GM12874 (cell line): ENCODE data around the gene NFKB2.
A peak's percentile ranks its signal among the peaks of the same experiment; 100 is the strongest.

Experiments
- CTCF ChIP-seq: IDR thresholded peaks from 2 replicates; pipeline ENCODE4 v1.5.1; 2011; ENCODE audit warnings: low read depth, mild to moderate bottlenecking, control low read depth, low read length, moderate library complexity; ENCODE audit not compliant: insufficient read depth

Gene NFKB2

GRCh38 chr10:102384606-102385429 is 10.7 kb upstream of the NFKB2 start:
- TF ChIP-seq CTCF = no peak

DNA sequence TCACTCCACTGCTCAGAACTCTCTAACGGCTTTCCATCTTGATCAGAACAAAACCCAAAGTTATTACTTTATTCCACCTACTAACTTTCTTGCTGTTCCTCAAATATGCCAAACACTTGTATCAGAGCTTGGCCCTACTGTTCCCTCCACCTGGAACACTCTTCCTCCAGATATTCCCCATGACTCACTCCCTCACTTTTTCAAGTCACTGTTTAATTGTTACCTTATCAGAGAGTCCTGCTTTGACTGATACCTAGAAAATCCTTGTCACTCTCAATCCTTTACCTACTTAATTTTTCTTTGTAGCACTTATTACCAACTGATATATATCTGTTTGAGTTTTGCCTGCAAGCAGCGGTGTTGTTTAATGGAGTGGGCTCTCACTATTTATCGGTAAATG is 5.6 kb upstream of the NFKB2 start:
- TF ChIP-seq CTCF = no peak

DNA sequence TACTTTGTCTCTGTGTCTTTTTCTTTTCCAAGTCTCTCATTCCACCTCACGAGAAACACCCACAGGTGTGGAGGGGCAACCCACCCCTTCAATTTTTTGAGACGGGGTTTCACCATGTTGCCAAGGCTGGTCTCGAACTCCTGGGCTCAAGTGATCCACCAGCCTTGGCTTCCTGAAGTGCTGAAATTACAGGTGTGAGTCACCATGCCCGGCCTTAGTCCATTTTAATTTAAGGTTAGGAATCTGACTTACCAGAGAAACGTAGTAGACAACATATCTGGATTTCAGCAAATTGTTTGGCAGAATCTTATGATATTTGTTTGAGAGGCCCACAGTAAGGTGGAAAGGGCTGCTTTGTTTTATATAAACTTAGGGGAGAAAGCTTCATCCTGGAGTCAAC is 3.2 kb upstream of the NFKB2 start:
- no peak for TF ChIP-seq CTCF

DNA sequence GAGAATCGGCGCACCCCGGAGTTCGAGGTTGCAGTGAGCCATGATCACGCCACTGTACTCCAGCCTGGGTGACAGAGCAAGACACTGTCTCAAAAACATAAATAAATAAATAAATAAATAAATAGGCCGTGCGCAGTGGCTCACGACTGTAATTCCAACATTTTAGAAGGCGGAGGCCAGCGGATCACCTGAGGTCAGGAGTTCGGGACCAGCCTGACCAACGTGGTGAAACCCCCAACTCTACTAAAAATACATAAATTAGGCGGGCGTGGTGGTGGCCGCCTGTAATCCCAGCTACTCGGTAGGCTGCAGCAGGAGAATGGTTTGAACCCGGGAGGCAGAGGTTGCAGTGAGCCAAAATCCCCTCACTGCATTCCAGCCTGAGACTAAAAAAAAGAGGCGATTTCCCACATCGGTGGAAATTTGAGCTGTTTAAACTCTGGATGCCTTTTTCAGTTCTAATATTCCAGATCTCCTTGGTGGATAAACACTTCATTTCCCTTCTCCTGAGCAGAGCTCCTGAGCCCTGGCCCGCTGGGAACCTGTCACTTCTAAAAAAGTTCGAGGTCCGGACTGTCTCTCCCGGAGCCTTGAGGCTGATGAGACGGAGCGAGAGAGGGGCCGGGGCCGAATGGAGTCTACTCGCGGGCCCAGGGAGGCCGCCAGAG is 2.0 kb upstream of the NFKB2 start:
- no peak; the same call in 1 of the 2 replicates for TF ChIP-seq CTCF

- TF ChIP-seq CTCF = peak; percentile 88; the same call in 1 of the 2 replicates
Observed at GRCh38 chr10:102394079-102394800, 1.3 kb upstream of the NFKB2 start.

DNA sequence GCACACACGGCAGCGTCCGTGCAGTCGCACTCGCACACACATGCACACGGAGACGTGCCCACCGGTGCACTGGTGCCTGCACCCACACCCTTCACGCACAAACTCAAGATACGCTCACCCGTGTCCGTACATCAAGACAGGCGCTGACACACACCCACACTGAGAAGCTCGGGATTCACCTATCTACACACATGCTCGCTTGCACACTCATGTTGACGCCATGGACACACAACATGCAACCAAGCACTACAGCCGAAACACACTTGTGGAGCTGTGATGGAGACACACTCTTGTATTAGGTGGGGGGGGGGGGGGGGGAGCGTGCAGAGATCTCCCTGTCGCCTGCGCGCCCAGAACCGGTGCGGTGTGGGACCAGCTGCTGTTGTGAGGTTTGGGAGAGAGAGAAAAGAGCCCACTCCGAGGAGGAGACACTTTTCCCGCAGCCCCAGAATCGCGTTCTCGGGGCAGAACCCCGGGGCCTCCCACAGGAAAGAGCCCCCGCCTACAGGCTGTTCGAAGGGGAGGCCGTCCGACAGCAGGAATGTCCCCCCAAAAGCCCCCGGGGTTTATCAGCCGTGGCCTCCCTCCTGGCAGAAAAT is 605 bp upstream of the NFKB2 start:
- no peak for TF ChIP-seq CTCF

GRCh38 chr10:102396317-102396650 is 779 bp downstream of the NFKB2 start:
- TF ChIP-seq CTCF = no peak
